IPS-20b (cell line): ENCODE measurements around the gene KCNG1.
"Not testable (repeated sequence)": the region's sequence is repeated elsewhere in the genome, so short reads cannot be mapped to it uniquely, and the experiment has no call there.

ENCODE experiments used
- H3K27ac ChIP-seq: one replicate; pipeline ENCODE4 v1.5.1; 2013; ENCODE audit warnings: low read length
- H3K27me3 ChIP-seq: 2 replicates; pipeline ENCODE4 v1.6.1; 2013; ENCODE audit warnings: mild to moderate bottlenecking, low read length, inconsistent platforms; ENCODE audit not compliant: insufficient read depth
- H3K36me3 ChIP-seq: 2 replicates; pipeline ENCODE4 v1.6.1; 2013; ENCODE audit warnings: low read depth, mild to moderate bottlenecking, inconsistent platforms, low read length, moderate library complexity; ENCODE audit not compliant: insufficient read depth
- H3K4me1 ChIP-seq: 2 replicates; pipeline ENCODE4 v1.6.1; 2013; ENCODE audit warnings: mild to moderate bottlenecking, control low read depth, inconsistent platforms, low read length, moderate library complexity; ENCODE audit not compliant: insufficient read depth
- H3K4me3 ChIP-seq: 2 replicates; pipeline ENCODE4 v1.5.1; 2013; ENCODE audit warnings: mild to moderate bottlenecking, low read length, inconsistent platforms
- H3K9ac ChIP-seq: 2 replicates; pipeline ENCODE4 v1.6.1; 2013; ENCODE audit warnings: low read depth, mild to moderate bottlenecking, inconsistent platforms, low read length, moderate library complexity
- H3K9me3 ChIP-seq: 2 replicates; pipeline ENCODE4 v1.6.1; 2013; ENCODE audit warnings: mild to moderate bottlenecking, low read depth, low read length, inconsistent platforms; ENCODE audit not compliant: insufficient read depth

Gene KCNG1

GRCh38 chr20:51050531-51051075, 27.7 kb upstream of the KCNG1 start:
- no peak overlapping the region for H3K9ac ChIP-seq
- no peak overlapping the region for H3K27ac ChIP-seq
- H3K27me3 ChIP-seq = no peaks in the 10 kb centered on the region; the same call in 1 of the 2 replicates
- H3K4me1 ChIP-seq = no peaks in the 10 kb centered on the region
- peaks cover 6% of the 10 kb centered on the region; the same call in 1 of the 2 replicates for H3K9me3 ChIP-seq
- H3K36me3 ChIP-seq = no peaks in the 10 kb centered on the region
- no peak overlapping the region for H3K4me3 ChIP-seq

GRCh38 chr20:51046021-51046985, 23.4 kb upstream of the KCNG1 start:
- no peak overlapping the region for H3K27ac ChIP-seq
- no peak overlapping the region for H3K9ac ChIP-seq
- no peak overlapping the region for H3K4me3 ChIP-seq
- peaks cover 6% of the 10 kb centered on the region; the same call in 1 of the 2 replicates for H3K4me1 ChIP-seq
- peaks cover 6% of the 10 kb centered on the region; the same call in 1 of the 2 replicates for H3K9me3 ChIP-seq
- no peaks in the 10 kb centered on the region; the same call in 1 of the 2 replicates for H3K27me3 ChIP-seq
- no peaks in the 10 kb centered on the region for H3K36me3 ChIP-seq

GRCh38 chr20:51045492-51045891, 22.6 kb upstream of the KCNG1 start:
- not testable (repeated sequence) for H3K36me3 ChIP-seq, H3K9me3 ChIP-seq, H3K27ac ChIP-seq, H3K27me3 ChIP-seq, H3K4me3 ChIP-seq, H3K9ac ChIP-seq, H3K4me1 ChIP-seq

GRCh38 chr20:51044796-51045195, 21.9 kb upstream of the KCNG1 start:
- Histone ChIP-seq H3K27me3 (no peaks in the 10 kb centered on the region; the same call in 1 of the 2 replicates), H3K27ac (no peak overlapping the region), H3K9me3 (peaks cover 6% of the 10 kb centered on the region; the same call in 1 of the 2 replicates), H3K36me3 (no peaks in the 10 kb centered on the region), H3K4me1 (peaks cover 6% of the 10 kb centered on the region; the same call in 1 of the 2 replicates), H3K9ac (no peak overlapping the region), H3K4me3 (no peak overlapping the region)

GRCh38 chr20:51043811-51044210, 20.9 kb upstream of the KCNG1 start:
- peaks cover 6% of the 10 kb centered on the region; the same call in 1 of the 2 replicates for H3K4me1 ChIP-seq
- H3K9ac ChIP-seq = no peak overlapping the region
- peaks cover 6% of the 10 kb centered on the region; the same call in 1 of the 2 replicates for H3K9me3 ChIP-seq
- no peak overlapping the region for H3K27ac ChIP-seq
- H3K27me3 ChIP-seq = no peaks in the 10 kb centered on the region; the same call in 1 of the 2 replicates
- no peak overlapping the region for H3K4me3 ChIP-seq
- no peaks in the 10 kb centered on the region for H3K36me3 ChIP-seq

GRCh38 chr20:51042657-51043247, 19.8 kb upstream of the KCNG1 start:
- Histone ChIP-seq H3K27ac (no peak overlapping the region), H3K9ac (no peak overlapping the region), H3K9me3 (peaks cover 6% of the 10 kb centered on the region; the same call in 1 of the 2 replicates), H3K4me3 (no peak overlapping the region), H3K36me3 (no peaks in the 10 kb centered on the region), H3K4me1 (peaks cover 6% of the 10 kb centered on the region; the same call in 1 of the 2 replicates), H3K27me3 (no peaks in the 10 kb centered on the region; the same call in 1 of the 2 replicates)

- H3K4me3 ChIP-seq = no peak overlapping the region
- no peak overlapping the region for H3K9ac ChIP-seq
- H3K9me3 ChIP-seq = peaks cover 6% of the 10 kb centered on the region; the same call in 1 of the 2 replicates
- H3K4me1 ChIP-seq = peaks cover 6% of the 10 kb centered on the region; the same call in 1 of the 2 replicates
- no peak overlapping the region for H3K27ac ChIP-seq
- no peaks in the 10 kb centered on the region for H3K36me3 ChIP-seq
- no peaks in the 10 kb centered on the region; the same call in 1 of the 2 replicates for H3K27me3 ChIP-seq
Measured at GRCh38 chr20:51042064-51042463, 19.2 kb upstream of the KCNG1 start.

GRCh38 chr20:51037532-51038115, 14.7 kb upstream of the KCNG1 start:
- H3K27me3 ChIP-seq = no peaks in the 10 kb centered on the region; the same call in 1 of the 2 replicates
- H3K36me3 ChIP-seq = no peaks in the 10 kb centered on the region
- no peak overlapping the region for H3K27ac ChIP-seq
- peaks cover 6% of the 10 kb centered on the region; the same call in 1 of the 2 replicates for H3K4me1 ChIP-seq
- no peaks in the 10 kb centered on the region for H3K9me3 ChIP-seq
- H3K4me3 ChIP-seq = no peak overlapping the region
- no peak overlapping the region for H3K9ac ChIP-seq

GRCh38 chr20:51036827-51037531, 14.1 kb upstream of the KCNG1 start:
- no peak overlapping the region for H3K27ac ChIP-seq
- H3K4me3 ChIP-seq = no peak overlapping the region
- H3K9me3 ChIP-seq = no peaks in the 10 kb centered on the region
- peaks cover under 1% of the 10 kb centered on the region; the same call in 1 of the 2 replicates for H3K4me1 ChIP-seq
- H3K36me3 ChIP-seq = no peaks in the 10 kb centered on the region
- no peaks in the 10 kb centered on the region; the same call in 1 of the 2 replicates for H3K27me3 ChIP-seq
- H3K9ac ChIP-seq = no peak overlapping the region

GRCh38 chr20:51036226-51036625, 13.3 kb upstream of the KCNG1 start:
- Histone ChIP-seq H3K9ac (no peak overlapping the region), H3K9me3 (no peaks in the 10 kb centered on the region), H3K4me1 (no peaks in the 10 kb centered on the region), H3K27ac (no peak overlapping the region), H3K36me3 (no peaks in the 10 kb centered on the region), H3K4me3 (no peak overlapping the region), H3K27me3 (peaks cover 3% of the 10 kb centered on the region; the same call in 1 of the 2 replicates)
